GM12878 (cell line): ENCODE results near the gene CCNG1. TPM values are rescaled to one million over a fixed set of nuclear protein-coding genes. Genes with fewer than 3 reads are reported as not detected.

Source experiments
- ATF3 ChIP-seq: IDR thresholded peaks from 2 replicates; pipeline ENCODE4 v1.6.1; 2011; ENCODE audit warnings: low read depth, mild to moderate bottlenecking, low read length, moderate library complexity, borderline replicate concordance; ENCODE audit errors: extremely low read depth
- ATF7 ChIP-seq: fragments of 450-650 bp; IDR thresholded peaks from 2 replicates; pipeline ENCODE4 v1.6.1; 2016; ENCODE audit warnings: low read depth, mild to moderate bottlenecking
- BHLHE40 ChIP-seq, 2 experiments: fragments of 450-650 bp in 1 of 2; IDR thresholded peaks; 2 replicates each; pipeline ENCODE4 v1.6.1; 2011 to 2017; ENCODE audit warnings: low read depth in 2 of 2, borderline replicate concordance in 1 of 2, improper control_type of control experiment in 1 of 2, low read length in 1 of 2, mild to moderate bottlenecking in 1 of 2
- BMI1 ChIP-seq: fragments of 450-650 bp; IDR thresholded peaks from 2 replicates; pipeline ENCODE4 v1.6.1; 2016; ENCODE audit warnings: mild to moderate bottlenecking, moderate library complexity, borderline replicate concordance
- CHD2 ChIP-seq: IDR thresholded peaks from 2 replicates; pipeline ENCODE4 v1.6.1; 2011; ENCODE audit warnings: low read depth, low read length, improper control_type of control experiment, borderline replicate concordance
- FOXM1 ChIP-seq: IDR thresholded peaks from 2 replicates; pipeline ENCODE4 v1.6.1; 2012; ENCODE audit warnings: low read depth, mild to moderate bottlenecking, inconsistent platforms, low read length, moderate library complexity
- HDGF ChIP-seq: fragments of 450-650 bp; IDR thresholded peaks from 2 replicates; pipeline ENCODE4 v1.6.1; 2016; ENCODE audit warnings: antibody characterized with exemption
- HSF1 ChIP-seq: fragments of 150-350 bp; IDR thresholded peaks from 2 replicates; pipeline ENCODE4 v1.6.1; 2014; ENCODE audit warnings: mild to moderate bottlenecking, low read depth, low read length
- IRF4 ChIP-seq: IDR thresholded peaks from 2 replicates; pipeline ENCODE4 v1.6.1; 2011; ENCODE audit warnings: low read depth, low read length
- IRF5 ChIP-seq: fragments of 450-650 bp; IDR thresholded peaks from 2 replicates; pipeline ENCODE4 v1.6.1; 2017; ENCODE audit warnings: borderline replicate concordance
- JUND ChIP-seq: IDR thresholded peaks from 2 replicates; pipeline ENCODE4 v1.6.1; 2012; ENCODE audit warnings: low read depth, mild to moderate bottlenecking, low read length, improper control_type of control experiment, moderate library complexity
- LARP7 ChIP-seq: fragments of 450-650 bp; IDR thresholded peaks from 2 replicates; pipeline ENCODE4 v1.6.1; 2017; ENCODE audit warnings: mild to moderate bottlenecking
- POU2F2 ChIP-seq: IDR thresholded peaks from 3 replicates; pipeline ENCODE4 v1.6.1; 2011; ENCODE audit warnings: low read depth, mild to moderate bottlenecking, low read length, borderline replicate concordance
- RAD51 ChIP-seq: fragments of 450-650 bp; IDR thresholded peaks from 2 replicates; pipeline ENCODE4 v1.6.1; 2016; ENCODE audit warnings: moderate library complexity, mild to moderate bottlenecking, inconsistent platforms
- RCOR1 ChIP-seq: conservative IDR thresholded peaks from 2 replicates; pipeline ENCODE4 v1.6.1; 2012; ENCODE audit warnings: low read depth, low read length, improper control_type of control experiment
- RELB ChIP-seq: fragments of 450-650 bp; IDR thresholded peaks from 2 replicates; pipeline ENCODE4 v1.6.1; 2017; ENCODE audit warnings: low read depth, mild to moderate bottlenecking, moderate library complexity
- REST ChIP-seq: IDR thresholded peaks from 2 replicates; pipeline ENCODE4 v1.6.1; 2012; ENCODE audit warnings: mild to moderate bottlenecking, low read depth, low read length
- RFX5 ChIP-seq: IDR thresholded peaks from 2 replicates; pipeline ENCODE4 v1.6.1; 2011; ENCODE audit warnings: low read depth, low read length, improper control_type of control experiment
- RUNX3 ChIP-seq: IDR thresholded peaks from 2 replicates; pipeline ENCODE4 v1.6.1; 2012; ENCODE audit warnings: low read length, inconsistent platforms
- SREBF1 ChIP-seq: IDR thresholded peaks from 2 replicates; pipeline ENCODE4 v1.6.1; 2012; ENCODE audit warnings: mild to moderate bottlenecking, low read length
- TCF12 ChIP-seq: IDR thresholded peaks from 2 replicates; pipeline ENCODE4 v1.6.1; 2011; ENCODE audit warnings: low read depth, mild to moderate bottlenecking, low read length
- USF2 ChIP-seq: IDR thresholded peaks from 2 replicates; pipeline ENCODE4 v1.6.1; 2011; ENCODE audit warnings: low read depth, low read length, improper control_type of control experiment, borderline replicate concordance
- YY1 ChIP-seq: IDR thresholded peaks from 2 replicates; pipeline ENCODE4 v1.6.1; 2011; ENCODE audit warnings: low read depth, mild to moderate bottlenecking, low read length
- ZNF274 ChIP-seq: IDR thresholded peaks from one replicate; pipeline ENCODE4 v1.8.0; 2011; ENCODE audit not compliant: insufficient read length, insufficient read depth
- polyA plus RNA-seq, 11 experiments: library from polyadenylated mRNA; depleted of rRNA in 4 of 11; unstranded in 6 of 11; stranded (reverse) in 5 of 11; fragments of >200 nt; fragmentation: Nextera tagmentation in 4 of 11; fragmentation: Illumina TruSeq in 1 of 11; extraction: Ambion mirVana in 4 of 11; extraction: Trizol in 1 of 11; gene quantifications; 1 replicate in 1 of 11; 2 replicates in 10 of 11; pipeline versions ENCODE4 v1.2.1 to v1.2.3, GENCODE V29; 2011 to 2016; ENCODE audit warnings: inconsistent platforms in 2 of 11, missing spikeins in 2 of 11, low read depth in 1 of 11
- total RNA-seq, 4 experiments: library from RNA; depleted of rRNA in 3 of 4; stranded (reverse); fragments of >200 nt in 3 of 4; fragmentation: Illumina TruSeq in 1 of 4; extraction: Trizol in 1 of 4; gene quantifications; 2 replicates each; pipeline versions ENCODE4 v1.2.1 to v1.2.3, GENCODE V29; 2013 to 2021

CCNG1 gene
- total and polyA plus RNA-seq, 10 of the 15 experiments (the other 5 are each of a cell fraction or from before 2014, with no cell fraction given) = 90.1 to 274 (median 200) TPM

- TF ChIP-seq IRF5 = no peak
- peak; percentile 76 for TF ChIP-seq RUNX3
- no peak for TF ChIP-seq USF2
- no peak for TF ChIP-seq RELB
- TF ChIP-seq BMI1 = no peak
- TF ChIP-seq JUND = no peak
- TF ChIP-seq FOXM1 = no peak
- no peak for TF ChIP-seq ATF7
- 0 out of 2 replicates have a peak, but pooled peaks have one; percentile 12 for TF ChIP-seq TCF12
- no peak for TF ChIP-seq HDGF
- TF ChIP-seq ATF3 = no peak
- no peak for TF ChIP-seq HSF1
- no peak for TF ChIP-seq ZNF274
- TF ChIP-seq LARP7 = no peak
- TF ChIP-seq BHLHE40 (IDR thresholded peaks at IDR 0.05; ENCODE audit: borderline replicate concordance in 1 of 2, low read depth in 2 of 2, low read length in 1 of 2) = peak in 1 of 2 experiments; percentile 46; a peak in 1 of 4 replicates
- no peak for TF ChIP-seq RCOR1
- TF ChIP-seq RFX5 = no peak
- no peak for TF ChIP-seq IRF4
- TF ChIP-seq POU2F2 = no peak
- TF ChIP-seq YY1 = peak; percentile 18; the same call in 1 of the 2 replicates
- TF ChIP-seq CHD2 = no peak
- TF ChIP-seq REST = no peak
- TF ChIP-seq SREBF1 = no peak
- TF ChIP-seq RAD51 = no peak
These were observed 1.7 kb downstream of the CCNG1 start (continued) for GRCh38 chr5:163439092-163439425.
